Thoracic aorta (tissue), 2 donors: ENCODE data around the gene RPL18A. TPM values are rescaled to one million over a fixed set of nuclear protein-coding genes. Genes with fewer than 3 reads are reported as not detected.

ENCODE experiments used
- ATAC-seq: fragments of 150-250 bp; one replicate; pipeline ENCODE4 v1.8.0; 2017; ENCODE audit warnings: low read depth; ENCODE audit not compliant: insufficient number of reproducible peaks, low FRiP score
- DNase-seq: peaks from one replicate; pipeline ENCODE4 v3.0.0-alpha.2; 2020; ENCODE audit warnings: low spot score
- H3K27ac ChIP-seq, 2 donors: fragments of 200-600 bp; sonication (generic); 1 replicate in 1 of 2; 2 replicates in 1 of 2; pipeline ENCODE4 v1.5.1; 2016; ENCODE audit warnings: mild to moderate bottlenecking in 2 of 2, moderate library complexity in 2 of 2
- H3K27me3 ChIP-seq: fragments of 200-600 bp; sonication (generic); replicated peaks from 2 replicates; pipeline ENCODE4 v1.6.0; 2016; ENCODE audit warnings: mild to moderate bottlenecking; ENCODE audit not compliant: insufficient read depth
- H3K36me3 ChIP-seq: fragments of 200-600 bp; sonication (generic); one replicate; pipeline ENCODE4 v1.5.1; 2016
- H3K4me1 ChIP-seq, 2 donors: fragments of 200-600 bp; sonication (generic); 1 replicate in 1 of 2; 2 replicates in 1 of 2; pipeline versions ENCODE4 v1.5.1 to v1.6.0; 2016; ENCODE audit warnings: low read depth in 2 of 2, mild to moderate bottlenecking in 1 of 2; ENCODE audit not compliant: control insufficient read depth in 1 of 2
- H3K4me3 ChIP-seq: fragments of 200-600 bp; sonication (generic); 2 replicates; pipeline ENCODE4 v1.5.1; 2016; ENCODE audit warnings: mild to moderate bottlenecking
- H3K9me3 ChIP-seq: fragments of 200-600 bp; sonication (generic); 2 replicates; pipeline ENCODE4 v1.5.1; 2016
- CTCF ChIP-seq: fragments of 200-600 bp; sonication (generic); IDR thresholded peaks from one replicate; pipeline ENCODE4 v1.5.1; 2019; ENCODE audit warnings: antibody characterized with exemption
- total RNA-seq, 2 donors: library from RNA; depleted of rRNA; stranded (reverse); fragments of >200 nt; gene quantifications; one replicate each; pipeline versions ENCODE4 v1.1.0 to v1.2.3, GENCODE V29; 2016

RPL18A gene
- total RNA-seq, 2 donors from 2014 or later = 718 to 766 TPM

GRCh38 chr19:17871878-17872250 is 12.2 kb downstream of the RPL18A start, which contains the start of gene SLC5A5:
TSS of gene SLC5A5 (plus strand) at chr19:17871945. CDS start at chr19:17872320, 375 bp downstream.
- DNase-seq (no peak), ATAC-seq (no peak)
- peaks cover 5 to 7% of the 10 kb centered on the region in 2 donors for H3K4me1 ChIP-seq
- H3K27me3 ChIP-seq = peaks cover 10% of the 10 kb centered on the region
- H3K27ac ChIP-seq = no peak within 1 kb of the TSS
- no peaks in the 10 kb centered on the region for H3K36me3 ChIP-seq
- no peak for TF ChIP-seq CTCF
- no peaks in the 10 kb centered on the region for H3K9me3 ChIP-seq
- peak within 1 kb of the TSS; percentile 42 for H3K4me3 ChIP-seq

GRCh38 chr19:17872251-17873001 is 12.7 kb downstream of the RPL18A start:
- ATAC-seq (no peak), DNase-seq (no peak)
- TF ChIP-seq CTCF = no peak
- Histone ChIP-seq H3K36me3 (no peaks in the 10 kb centered on the region), H3K27ac (no peak overlapping the region), H3K4me1 (peaks cover 5 to 7% of the 10 kb centered on the region in 2 donors), H3K4me3 (peak overlapping the region; percentile 42), H3K9me3 (no peaks in the 10 kb centered on the region), H3K27me3 (peaks cover 10% of the 10 kb centered on the region)

- no peak for TF ChIP-seq CTCF
- H3K4me3 ChIP-seq = peak overlapping the region; percentile 39
- H3K4me1 ChIP-seq = peaks cover 5 to 7% of the 10 kb centered on the region in 2 donors
- H3K27ac ChIP-seq = no peak overlapping the region
- no peaks in the 10 kb centered on the region for H3K36me3 ChIP-seq
- no peaks in the 10 kb centered on the region for H3K9me3 ChIP-seq
- peaks cover 10% of the 10 kb centered on the region for H3K27me3 ChIP-seq
- DNase-seq = no peak
- ATAC-seq = no peak
These were observed 14.4 kb downstream of the RPL18A start for GRCh38 chr19:17873786-17874757.

GRCh38 chr19:17874758-17875135 is 15.0 kb downstream of the RPL18A start:
- no peak for DNase-seq
- Histone ChIP-seq H3K27me3 (peaks cover 10% of the 10 kb centered on the region), H3K27ac (no peak overlapping the region), H3K9me3 (no peaks in the 10 kb centered on the region), H3K36me3 (no peaks in the 10 kb centered on the region), H3K4me3 (no peak overlapping the region), H3K4me1 (peaks cover 5 to 7% of the 10 kb centered on the region in 2 donors)
- ATAC-seq = no peak
- TF ChIP-seq CTCF = no peak

GRCh38 chr19:17877696-17878095 is 18.0 kb downstream of the RPL18A start:
- Histone ChIP-seq H3K4me1 (peaks cover 0 to 1% of the 10 kb centered on the region in 2 donors), H3K4me3 (no peak overlapping the region), H3K27me3 (peaks cover 10% of the 10 kb centered on the region), H3K36me3 (no peaks in the 10 kb centered on the region), H3K9me3 (no peaks in the 10 kb centered on the region), H3K27ac (no peak overlapping the region)
- TF ChIP-seq CTCF = no peak
- ATAC-seq (no peak), DNase-seq (no peak)
